HG02852 (cell line): Measurements from ENCODE around the gene SLC25A36.

Experiments
- ATAC-seq: cut with Tn5 transposase; IDR thresholded peaks from one replicate; pipeline ENCODE4 v1.9.1; 2021; ENCODE audit warnings: mild to moderate bottlenecking, moderate library complexity; ENCODE audit not compliant: unreplicated experiment

SLC25A36 gene

GRCh38 chr3:140941434-140942220 lies at the start of gene SLC25A36:
Gene SLC25A36, plus strand, starts transcription at chr3:140941836. Its CDS starts 219 bp downstream, at chr3:140942055.
- ATAC-seq, result peak; percentile 95

- ATAC-seq, result no peak
Measured at GRCh38 chr3:140896997-140897396, 44.6 kb upstream of the SLC25A36 start.

- no peak for ATAC-seq
Measured at GRCh38 chr3:140898340-140899180, 43.1 kb upstream of the SLC25A36 start.

GRCh38 chr3:140899363-140899762 lies 42.3 kb upstream of the SLC25A36 start:
- no peak for ATAC-seq

GRCh38 chr3:140902791-140903190 lies 38.8 kb upstream of the SLC25A36 start:
- ATAC-seq, result no peak

GRCh38 chr3:140903196-140903595 lies 38.4 kb upstream of the SLC25A36 start:
- no peak for ATAC-seq

GRCh38 chr3:140904521-140904920 lies 37.1 kb upstream of the SLC25A36 start:
- ATAC-seq, result no peak

GRCh38 chr3:140905559-140905958 lies 36.1 kb upstream of the SLC25A36 start:
- no peak for ATAC-seq

GRCh38 chr3:140906785-140907184 lies 34.9 kb upstream of the SLC25A36 start:
- peak; percentile 80 for ATAC-seq

GRCh38 chr3:140910860-140911259 lies 30.8 kb upstream of the SLC25A36 start:
- ATAC-seq, result no peak

- no peak for ATAC-seq
Measured at GRCh38 chr3:140911822-140912221, 29.8 kb upstream of the SLC25A36 start.

- no peak for ATAC-seq
Measured at GRCh38 chr3:140913728-140914127, 27.9 kb upstream of the SLC25A36 start.

- ATAC-seq, result no peak
Measured at GRCh38 chr3:140914384-140914945, 27.2 kb upstream of the SLC25A36 start.

- no peak for ATAC-seq
Measured at GRCh38 chr3:140916603-140917002, 25.0 kb upstream of the SLC25A36 start.

- no peak for ATAC-seq
Measured at GRCh38 chr3:140917772-140918171, 23.9 kb upstream of the SLC25A36 start.

GRCh38 chr3:140920029-140920428 lies 21.6 kb upstream of the SLC25A36 start:
- no peak for ATAC-seq

- ATAC-seq, result no peak
Measured at GRCh38 chr3:140922634-140923033, 19.0 kb upstream of the SLC25A36 start.

- ATAC-seq, result no peak
Measured at GRCh38 chr3:140924097-140924873, 17.4 kb upstream of the SLC25A36 start.

GRCh38 chr3:140927279-140928069 lies 14.2 kb upstream of the SLC25A36 start:
- ATAC-seq, result no peak

GRCh38 chr3:140929446-140929845 lies 12.2 kb upstream of the SLC25A36 start:
- ATAC-seq, result no peak
